ENCODE results near the gene ERP27. TPM values are rescaled to one million over a fixed set of nuclear protein-coding genes. Genes with fewer than 3 reads are reported as not detected.
A peak's percentile ranks its signal among the peaks of the same experiment; 100 is the strongest.

Gene ERP27
- total RNA-seq, result not detected in 2 replicates

GRCh38 chr12:14938301-14938700 lies at the start of gene ERP27:
TSS of gene ERP27 (minus strand) at chr12:14938537. CDS start at chr12:14938508, 29 bp downstream.
- DNase-seq (ENCODE audit: extremely low read depth, low read depth, low spot score), result no peak

GRCh38 chr12:14988035-14988434 lies 49.7 kb upstream of the ERP27 start:
- DNase-seq (ENCODE audit: extremely low read depth, low read depth, low spot score), result no peak

- no peak for DNase-seq (ENCODE audit: extremely low read depth, low read depth, low spot score)
These were observed 48.1 kb upstream of the ERP27 start for GRCh38 chr12:14986449-14986848.

- no peak for DNase-seq (ENCODE audit: extremely low read depth, low read depth, low spot score)
These were observed 46.5 kb upstream of the ERP27 start for GRCh38 chr12:14984766-14985285.

- no peak for DNase-seq (ENCODE audit: extremely low read depth, low read depth, low spot score)
These were observed 45.7 kb upstream of the ERP27 start for GRCh38 chr12:14984036-14984435.

- no peak for DNase-seq (ENCODE audit: extremely low read depth, low read depth, low spot score)
These were observed 44.7 kb upstream of the ERP27 start for GRCh38 chr12:14982991-14983390.

- no peak for DNase-seq (ENCODE audit: extremely low read depth, low read depth, low spot score)
These were observed 44.2 kb upstream of the ERP27 start for GRCh38 chr12:14982562-14982961.

GRCh38 chr12:14981049-14981448 lies 42.7 kb upstream of the ERP27 start:
- no peak for DNase-seq (ENCODE audit: extremely low read depth, low read depth, low spot score)

- DNase-seq (ENCODE audit: extremely low read depth, low read depth, low spot score), result no peak
These were observed 41.1 kb upstream of the ERP27 start for GRCh38 chr12:14979468-14979867.

GRCh38 chr12:14976658-14977057 lies 38.3 kb upstream of the ERP27 start:
- DNase-seq (ENCODE audit: extremely low read depth, low read depth, low spot score), result no peak

- DNase-seq (ENCODE audit: extremely low read depth, low read depth, low spot score), result no peak
These were observed 37.1 kb upstream of the ERP27 start for GRCh38 chr12:14975457-14975856.

- no peak for DNase-seq (ENCODE audit: extremely low read depth, low read depth, low spot score)
These were observed 36.3 kb upstream of the ERP27 start for GRCh38 chr12:14974633-14975032.

- DNase-seq (ENCODE audit: extremely low read depth, low read depth, low spot score), result no peak
These were observed 34.5 kb upstream of the ERP27 start, which contains the start of gene PDE6H for GRCh38 chr12:14972816-14973215. TSS of gene PDE6H (plus strand) at chr12:14973042. CDS start at chr12:14978013, 4,971 bp downstream.

- DNase-seq (ENCODE audit: extremely low read depth, low read depth, low spot score), result no peak
These were observed 32.1 kb upstream of the ERP27 start for GRCh38 chr12:14970473-14970872.

GRCh38 chr12:14968478-14968877 lies 30.1 kb upstream of the ERP27 start:
- no peak for DNase-seq (ENCODE audit: extremely low read depth, low read depth, low spot score)

- DNase-seq (ENCODE audit: extremely low read depth, low read depth, low spot score), result no peak
These were observed 26.9 kb upstream of the ERP27 start for GRCh38 chr12:14965221-14965620.

GRCh38 chr12:14964406-14964805 lies 26.1 kb upstream of the ERP27 start:
- no peak for DNase-seq (ENCODE audit: extremely low read depth, low read depth, low spot score)

- no peak for DNase-seq (ENCODE audit: extremely low read depth, low read depth, low spot score)
These were observed 25.2 kb upstream of the ERP27 start for GRCh38 chr12:14963520-14963919.

- DNase-seq (ENCODE audit: extremely low read depth, low read depth, low spot score), result no peak
These were observed 24.5 kb upstream of the ERP27 start for GRCh38 chr12:14962797-14963196.

GRCh38 chr12:14962153-14962539 lies 23.8 kb upstream of the ERP27 start:
- no peak for DNase-seq (ENCODE audit: extremely low read depth, low read depth, low spot score)

GRCh38 chr12:14961466-14962152 lies 23.3 kb upstream of the ERP27 start, which contains the start of gene ARHGDIB:
TSS of gene ARHGDIB (minus strand) at chr12:14961601. CDS start at chr12:14950712, 10,889 bp downstream.
- peak; percentile 78 for DNase-seq (ENCODE audit: extremely low read depth, low read depth, low spot score)

Measured in glomerular endothelial cell (primary cell).